AG04450 (cell line): ENCODE measurements around the gene LURAP1L. TPM values are rescaled to one million over a fixed set of nuclear protein-coding genes. Genes with fewer than 3 reads are reported as not detected.

ENCODE experiments used
- CTCF ChIA-PET: fragments of 300-600, 350-600 bp; formaldehyde crosslinking; extraction: SDS; loops from one replicate; lab custom pipeline; 2022; ENCODE audit warnings: antibody characterized with exemption, inconsistent platforms; lab: Charles Lee
- POLR2A ChIA-PET: fragments of 350-600 bp; formaldehyde crosslinking; extraction: SDS; loops from one replicate; lab custom pipeline; 2021; ENCODE audit warnings: antibody characterized with exemption, inconsistent platforms; lab: Yijun Ruan, JAX
- DNase-seq: peaks from one replicate; pipeline ENCODE4 v3.0.0-alpha.2; 2011; ENCODE audit warnings: low read depth, low spot score
- H3K27ac ChIP-seq: one replicate; pipeline ENCODE4 v1.5.1; 2012; ENCODE audit warnings: low read depth, low read length, control low read depth
- H3K27me3 ChIP-seq: one replicate; pipeline ENCODE4 v1.6.0; 2012; ENCODE audit warnings: low read length; ENCODE audit not compliant: control insufficient read depth, insufficient read depth
- H3K4me3 ChIP-seq: 2 replicates; pipeline ENCODE4 v1.5.1; 2011; ENCODE audit warnings: mild to moderate bottlenecking, low read depth, low read length, control low read depth
- H3K9me3 ChIP-seq: 2 replicates; pipeline ENCODE4 v1.5.1; 2012; ENCODE audit warnings: low read length; ENCODE audit not compliant: control insufficient read depth, insufficient read depth
- polyA plus RNA-seq: library from polyadenylated mRNA; depleted of rRNA; stranded (reverse); fragments of >200 nt; gene quantifications from 2 replicates; pipeline ENCODE4 v1.2.3, GENCODE V29; 2011
- TF ChIP-seq, protein P1 (sequence below): IDR thresholded peaks from 2 replicates; pipeline ENCODE4 v1.5.1; 2011; ENCODE audit warnings: low read depth, low read length, control low read depth, inconsistent platforms

Gene LURAP1L
- polyA plus RNA-seq, 1 experiment: 51.4 TPM

DNA sequence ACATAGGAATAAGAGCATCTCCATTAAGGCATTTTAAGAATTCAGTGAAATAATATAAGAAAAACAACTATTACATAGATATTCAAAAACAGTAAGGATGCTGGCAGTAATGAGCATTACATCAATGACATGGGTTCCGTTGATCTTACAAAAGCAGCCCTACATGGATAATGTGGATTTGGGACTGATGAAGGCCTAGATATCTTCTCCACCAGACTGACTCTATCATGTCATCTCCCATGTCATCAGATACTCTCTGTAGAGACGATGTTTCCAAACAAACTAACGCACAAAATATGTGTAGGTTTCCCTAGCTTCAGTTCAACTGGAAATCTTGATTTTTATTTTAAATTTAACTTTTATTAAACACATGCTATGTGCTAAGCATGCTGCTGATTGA, 3.6 kb downstream of the LURAP1L start:
- DNase-seq: no peak
- POLR2A ChIA-PET: no interaction called here
- Histone ChIP-seq H3K9me3 (peaks cover 4% of the 10 kb centered on the region; the same call in 1 of the 2 replicates), H3K4me3 (peak overlapping the region; percentile 90), H3K27ac (no peak overlapping the region), H3K27me3 (no peaks in the 10 kb centered on the region)
- TF ChIP-seq, protein P1, sequence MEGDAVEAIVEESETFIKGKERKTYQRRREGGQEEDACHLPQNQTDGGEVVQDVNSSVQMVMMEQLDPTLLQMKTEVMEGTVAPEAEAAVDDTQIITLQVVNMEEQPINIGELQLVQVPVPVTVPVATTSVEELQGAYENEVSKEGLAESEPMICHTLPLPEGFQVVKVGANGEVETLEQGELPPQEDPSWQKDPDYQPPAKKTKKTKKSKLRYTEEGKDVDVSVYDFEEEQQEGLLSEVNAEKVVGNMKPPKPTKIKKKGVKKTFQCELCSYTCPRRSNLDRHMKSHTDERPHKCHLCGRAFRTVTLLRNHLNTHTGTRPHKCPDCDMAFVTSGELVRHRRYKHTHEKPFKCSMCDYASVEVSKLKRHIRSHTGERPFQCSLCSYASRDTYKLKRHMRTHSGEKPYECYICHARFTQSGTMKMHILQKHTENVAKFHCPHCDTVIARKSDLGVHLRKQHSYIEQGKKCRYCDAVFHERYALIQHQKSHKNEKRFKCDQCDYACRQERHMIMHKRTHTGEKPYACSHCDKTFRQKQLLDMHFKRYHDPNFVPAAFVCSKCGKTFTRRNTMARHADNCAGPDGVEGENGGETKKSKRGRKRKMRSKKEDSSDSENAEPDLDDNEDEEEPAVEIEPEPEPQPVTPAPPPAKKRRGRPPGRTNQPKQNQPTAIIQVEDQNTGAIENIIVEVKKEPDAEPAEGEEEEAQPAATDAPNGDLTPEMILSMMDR: no peak
- CTCF ChIA-PET: interaction anchor here (0.6 to 1.0 kb wide), 2 partner anchors 103 to 106 kb away, joined by 3 to 5 read pairs; no protein-coding TSS in a partner anchor

DNA sequence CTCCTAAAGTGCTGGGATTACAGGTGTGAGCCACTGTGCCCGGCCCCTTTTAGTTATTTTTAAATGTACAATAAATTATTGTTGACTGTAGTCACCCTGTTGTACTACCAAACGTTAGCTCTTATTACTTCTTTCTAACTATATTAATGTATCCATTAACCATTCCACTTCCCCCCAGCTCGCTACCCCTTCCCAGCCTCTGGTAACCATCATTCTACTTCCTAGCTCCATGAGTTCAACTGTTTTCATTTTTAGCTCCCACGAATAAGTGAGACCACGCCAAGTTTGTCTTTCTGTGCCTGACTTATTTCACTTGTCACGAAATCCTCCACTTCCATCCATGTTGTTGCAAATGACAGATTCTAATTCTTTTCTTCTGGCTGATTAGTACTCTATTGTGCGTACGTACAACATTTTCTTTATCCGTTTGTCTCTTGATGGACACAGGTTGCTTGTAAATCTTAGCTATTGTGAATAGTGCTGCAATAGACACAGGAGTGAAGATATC, 6.5 kb downstream of the LURAP1L start:
- CTCF ChIA-PET: no interaction called here
- TF ChIP-seq, protein P1: no peak
- POLR2A ChIA-PET: interaction anchor here (0.6 to 0.7 kb wide), 2 partner anchors 83 to 251 kb away, joined by 3 to 4 read pairs; no protein-coding TSS in a partner anchor
- Histone ChIP-seq H3K4me3 (no peak overlapping the region), H3K27me3 (no peaks in the 10 kb centered on the region), H3K27ac (no peak overlapping the region), H3K9me3 (no peaks in the 10 kb centered on the region; the same call in 1 of the 2 replicates)
- no peak for DNase-seq

DNA sequence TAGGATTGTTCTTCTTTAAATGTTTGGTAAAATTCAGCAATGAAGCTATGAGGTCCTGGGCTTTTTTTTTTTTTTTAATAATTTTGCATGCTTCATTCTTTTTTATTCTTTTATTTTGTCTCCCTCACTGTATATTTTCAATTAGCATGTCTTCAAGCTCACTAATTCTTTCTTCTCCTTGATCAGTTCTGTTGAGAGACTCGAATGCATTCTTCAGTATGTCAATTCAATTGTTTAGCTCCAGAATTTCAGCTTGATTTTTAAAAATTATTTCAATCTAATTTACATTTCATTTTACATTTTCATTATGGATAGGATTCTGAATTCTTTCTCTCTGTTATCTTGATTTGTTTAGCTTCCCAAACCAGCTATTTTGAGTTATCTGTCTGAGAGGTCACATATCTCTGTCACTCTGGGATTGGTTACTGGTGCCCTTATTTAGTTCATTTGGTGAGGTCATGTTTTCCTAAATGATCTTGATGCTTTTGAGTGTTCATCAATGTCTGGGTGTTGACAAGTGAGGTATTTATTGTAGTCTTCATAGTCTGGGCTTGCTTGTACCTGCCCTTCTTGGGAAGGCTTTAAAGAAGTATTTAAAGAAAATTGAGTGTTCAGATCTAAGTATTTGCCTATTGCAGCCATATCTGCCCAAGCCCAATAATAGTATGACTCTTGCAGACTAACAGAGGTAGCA, 9.1 kb downstream of the LURAP1L start:
- ChIA-PET CTCF (interaction anchor here (0.7 to 1.9 kb wide), 2 partner anchors 7 to 83 kb away, joined by 3 to 6 read pairs; no protein-coding TSS in a partner anchor), POLR2A (no interaction called here)
- TF ChIP-seq, protein P1: no peak
- H3K9me3 ChIP-seq: no peaks in the 10 kb centered on the region; the same call in 1 of the 2 replicates
- no peak for DNase-seq
- no peak overlapping the region for H3K4me3 ChIP-seq
- no peaks in the 10 kb centered on the region for H3K27me3 ChIP-seq
- peak overlapping the region; percentile 94 for H3K27ac ChIP-seq

DNA sequence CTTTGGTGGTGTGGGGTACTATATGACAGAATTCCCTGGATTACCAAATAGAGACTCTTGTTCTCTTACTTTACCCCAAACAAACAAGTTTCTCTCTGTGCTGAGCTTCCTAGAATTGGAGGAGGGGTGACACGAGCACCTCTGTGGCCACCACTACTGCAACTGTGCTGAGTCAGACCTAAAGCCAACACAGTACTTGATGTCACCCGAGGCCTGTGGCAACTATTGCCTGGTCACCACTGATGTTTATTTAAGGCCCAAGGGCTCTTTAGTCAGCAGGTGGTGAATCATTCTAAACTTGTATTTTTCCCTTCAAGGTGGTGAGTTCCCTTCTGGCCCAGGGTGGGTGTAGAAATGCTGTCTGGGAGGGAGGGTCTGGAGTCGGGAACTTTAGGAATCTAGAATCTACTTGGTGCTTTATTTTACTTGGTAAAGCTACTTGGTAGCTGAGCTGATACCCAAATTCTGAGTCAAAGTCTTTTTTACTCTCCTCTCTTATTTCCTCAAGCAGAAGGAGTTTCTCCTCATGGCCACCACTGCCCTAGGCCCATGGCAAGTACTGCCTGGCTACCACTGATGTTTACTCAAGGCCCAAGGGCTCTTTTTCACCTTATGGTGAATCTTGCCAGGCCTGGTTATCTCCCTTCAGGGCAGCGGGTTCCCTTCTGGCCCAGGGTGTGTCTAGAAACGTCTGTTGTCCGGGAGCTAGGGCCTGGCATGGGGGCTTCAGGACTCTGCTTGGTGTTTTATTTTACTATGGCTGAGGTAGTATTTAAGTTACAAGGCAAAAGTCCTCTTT, 9.8 kb downstream of the LURAP1L start:
- Histone ChIP-seq H3K4me3 (peak overlapping the region; percentile 3), H3K9me3 (no peaks in the 10 kb centered on the region), H3K27me3 (no peaks in the 10 kb centered on the region), H3K27ac (peak overlapping the region; percentile 94)
- ChIA-PET POLR2A (interaction anchor here (0.9 kb wide), 1 partner anchor 8 kb away, joined by 8 read pairs; no protein-coding TSS in a partner anchor), CTCF (interaction anchor here (1.9 kb wide), 1 partner anchor 8 kb away, joined by 6 read pairs; no protein-coding TSS in a partner anchor)
- peak; percentile 76 for DNase-seq
- TF ChIP-seq, protein P1: no peak
